Osteoblast (primary cell): ENCODE measurements around the gene VIT. TPM values are rescaled to one million over a fixed set of nuclear protein-coding genes. Genes with fewer than 3 reads are reported as not detected.

ENCODE experiments used
- DNase-seq: peaks from one replicate; pipeline ENCODE4 v3.0.0; 2011; ENCODE audit warnings: low spot score, mixed read lengths; ENCODE audit not compliant: insufficient read length; ENCODE audit errors: missing footprints
- H2AFZ ChIP-seq: 2 replicates; pipeline ENCODE4 v1.6.0; 2011; ENCODE audit warnings: mild to moderate bottlenecking, low read length
- H3K27ac ChIP-seq: 2 replicates; pipeline ENCODE4 v1.5.1; 2011; ENCODE audit warnings: mild to moderate bottlenecking, low read depth, low read length, moderate library complexity
- H3K27me3 ChIP-seq: 2 replicates; pipeline ENCODE4 v1.6.0; 2012; ENCODE audit warnings: mild to moderate bottlenecking, control low read depth, inconsistent platforms, low read length, moderate library complexity; ENCODE audit not compliant: insufficient read depth
- H3K36me3 ChIP-seq: 2 replicates; pipeline ENCODE4 v1.5.1; 2011; ENCODE audit warnings: mild to moderate bottlenecking, low read length, control low read depth, moderate library complexity; ENCODE audit not compliant: insufficient read depth
- H3K4me1 ChIP-seq: 2 replicates; pipeline ENCODE4 v1.5.1; 2011; ENCODE audit warnings: mild to moderate bottlenecking, low read length, control low read depth, moderate library complexity; ENCODE audit not compliant: insufficient read depth
- H3K4me2 ChIP-seq: 2 replicates; pipeline ENCODE4 v1.6.0; 2011; ENCODE audit warnings: mild to moderate bottlenecking, low read length; ENCODE audit not compliant: insufficient read depth
- H3K4me3 ChIP-seq: fragments of 200-600 bp; sonication (generic); 3 replicates; pipeline ENCODE4 v1.5.1; 2012; ENCODE audit warnings: mild to moderate bottlenecking, low read length, inconsistent platforms; ENCODE audit not compliant: insufficient read depth
- H3K79me2 ChIP-seq: 2 replicates; pipeline ENCODE4 v1.6.0; 2012; ENCODE audit warnings: mild to moderate bottlenecking, low read length, control low read depth, inconsistent platforms; ENCODE audit not compliant: insufficient read depth
- H3K9me3 ChIP-seq: 2 replicates; pipeline ENCODE4 v1.5.1; 2011; ENCODE audit warnings: low read depth, low read length, control low read depth
- H4K20me1 ChIP-seq: 2 replicates; pipeline ENCODE4 v1.6.0; 2012; ENCODE audit warnings: mild to moderate bottlenecking, low read length, control low read depth; ENCODE audit not compliant: insufficient read depth
- total RNA-seq: library from RNA; depleted of rRNA; stranded (reverse); fragments of >200 nt; gene quantifications from 2 replicates; pipeline ENCODE4 v1.2.3, GENCODE V29; 2012
- TF ChIP-seq, protein P1 (sequence below): IDR thresholded peaks from 2 replicates; pipeline ENCODE4 v1.5.1; 2011; ENCODE audit warnings: mild to moderate bottlenecking, low read depth, low read length, moderate library complexity; ENCODE audit errors: extremely low read depth

VIT gene
- total RNA-seq, 1 donor, result 31.1 TPM

DNA sequence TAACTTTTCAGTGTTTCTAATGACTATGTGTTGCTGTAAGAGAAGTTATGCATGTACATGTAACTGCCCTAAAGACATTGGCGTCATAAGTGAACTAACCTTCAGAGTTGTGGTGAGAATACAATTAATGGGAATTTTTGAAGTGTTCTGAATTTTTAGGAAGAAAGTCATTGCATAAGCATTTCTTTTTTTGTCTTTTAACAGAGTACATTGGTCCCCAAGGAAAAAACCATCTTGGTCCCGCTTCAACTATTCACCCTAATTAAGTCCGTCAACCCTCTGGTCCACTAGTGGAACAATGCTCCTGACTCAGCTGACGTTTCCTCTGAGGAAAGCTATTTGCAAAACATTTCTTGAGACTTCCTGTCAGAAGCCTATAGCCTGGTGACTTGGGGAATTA, 41.1 kb upstream of the VIT start:
- H3K27me3 ChIP-seq, result no peaks in the 10 kb centered on the region
- TF ChIP-seq, protein P1, sequence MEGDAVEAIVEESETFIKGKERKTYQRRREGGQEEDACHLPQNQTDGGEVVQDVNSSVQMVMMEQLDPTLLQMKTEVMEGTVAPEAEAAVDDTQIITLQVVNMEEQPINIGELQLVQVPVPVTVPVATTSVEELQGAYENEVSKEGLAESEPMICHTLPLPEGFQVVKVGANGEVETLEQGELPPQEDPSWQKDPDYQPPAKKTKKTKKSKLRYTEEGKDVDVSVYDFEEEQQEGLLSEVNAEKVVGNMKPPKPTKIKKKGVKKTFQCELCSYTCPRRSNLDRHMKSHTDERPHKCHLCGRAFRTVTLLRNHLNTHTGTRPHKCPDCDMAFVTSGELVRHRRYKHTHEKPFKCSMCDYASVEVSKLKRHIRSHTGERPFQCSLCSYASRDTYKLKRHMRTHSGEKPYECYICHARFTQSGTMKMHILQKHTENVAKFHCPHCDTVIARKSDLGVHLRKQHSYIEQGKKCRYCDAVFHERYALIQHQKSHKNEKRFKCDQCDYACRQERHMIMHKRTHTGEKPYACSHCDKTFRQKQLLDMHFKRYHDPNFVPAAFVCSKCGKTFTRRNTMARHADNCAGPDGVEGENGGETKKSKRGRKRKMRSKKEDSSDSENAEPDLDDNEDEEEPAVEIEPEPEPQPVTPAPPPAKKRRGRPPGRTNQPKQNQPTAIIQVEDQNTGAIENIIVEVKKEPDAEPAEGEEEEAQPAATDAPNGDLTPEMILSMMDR, result no peak
- H3K36me3 ChIP-seq, result no peaks in the 10 kb centered on the region
- H3K4me1 ChIP-seq, result peaks cover 28% of the 10 kb centered on the region
- no peaks in the 10 kb centered on the region for H3K9me3 ChIP-seq
- peak; percentile 77 for DNase-seq
- H2AFZ ChIP-seq, result no peak overlapping the region
- no peaks in the 10 kb centered on the region for H3K79me2 ChIP-seq
- H3K4me2 ChIP-seq, result peak overlapping the region; percentile 40
- H3K4me3 ChIP-seq, result no peak overlapping the region
- no peaks in the 10 kb centered on the region for H4K20me1 ChIP-seq
- H3K27ac ChIP-seq, result peak overlapping the region; percentile 90

DNA sequence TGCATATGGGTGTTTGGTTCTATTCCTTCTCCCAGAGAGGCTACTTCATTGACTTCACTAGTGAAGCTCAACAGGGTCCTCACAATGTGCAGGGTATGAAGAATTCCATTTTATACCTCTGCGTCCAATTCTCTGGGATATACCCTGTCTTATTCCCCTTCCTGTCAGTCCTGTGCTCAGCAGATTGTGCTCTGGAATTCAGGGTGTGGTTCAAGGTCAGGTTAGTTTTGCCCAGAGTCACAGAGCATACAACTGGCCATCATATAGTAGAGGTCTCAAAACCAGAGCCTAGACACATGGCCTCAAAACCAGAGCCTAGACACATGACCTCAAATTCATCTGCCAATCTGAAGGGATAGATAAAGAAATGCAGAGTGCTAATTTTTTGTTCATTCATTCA, 38.8 kb upstream of the VIT start:
- TF ChIP-seq, protein P1, result no peak
- H3K27me3 ChIP-seq, result no peaks in the 10 kb centered on the region

DNA sequence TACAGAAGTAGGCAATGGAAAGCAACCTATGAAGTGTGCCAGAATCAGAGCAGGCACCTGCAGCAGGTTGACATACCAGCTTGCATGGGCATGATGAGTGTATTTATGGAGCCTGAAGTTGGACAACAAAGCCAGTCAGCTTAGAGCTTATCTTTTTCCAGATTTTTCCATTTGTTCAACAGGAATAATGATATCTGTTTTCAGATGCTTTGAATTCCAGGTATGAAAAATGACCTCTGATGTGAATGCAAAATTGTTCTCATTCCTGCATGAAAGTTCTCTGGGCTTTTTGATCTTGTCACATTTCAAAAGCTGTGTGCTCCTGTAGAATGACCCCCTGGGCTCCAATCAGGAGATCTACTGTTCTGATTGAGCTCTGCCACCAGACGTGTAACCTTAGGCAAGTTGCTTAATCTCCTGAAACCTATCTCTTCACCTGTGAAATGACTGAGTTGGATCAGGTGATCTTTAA, 38.2 kb upstream of the VIT start:
- Histone ChIP-seq H3K4me2 (no peak overlapping the region), H4K20me1 (no peaks in the 10 kb centered on the region), H3K9me3 (no peaks in the 10 kb centered on the region), H2AFZ (no peak overlapping the region), H3K4me3 (no peak overlapping the region), H3K27ac (no peak overlapping the region), H3K79me2 (no peaks in the 10 kb centered on the region), H3K36me3 (no peaks in the 10 kb centered on the region), H3K27me3 (no peaks in the 10 kb centered on the region), H3K4me1 (peaks cover 30% of the 10 kb centered on the region)
- TF ChIP-seq, protein P1, result no peak
- DNase-seq, result no peak

More for the DNA sequence above, 38.8 kb upstream of the VIT start:
- Histone ChIP-seq H4K20me1 (no peaks in the 10 kb centered on the region), H3K79me2 (no peaks in the 10 kb centered on the region), H3K4me1 (peaks cover 28% of the 10 kb centered on the region), H3K4me3 (no peak overlapping the region), H3K4me2 (no peak overlapping the region), H3K27ac (no peak overlapping the region), H3K36me3 (no peaks in the 10 kb centered on the region), H2AFZ (no peak overlapping the region), H3K9me3 (no peaks in the 10 kb centered on the region)
- no peak for DNase-seq

DNA sequence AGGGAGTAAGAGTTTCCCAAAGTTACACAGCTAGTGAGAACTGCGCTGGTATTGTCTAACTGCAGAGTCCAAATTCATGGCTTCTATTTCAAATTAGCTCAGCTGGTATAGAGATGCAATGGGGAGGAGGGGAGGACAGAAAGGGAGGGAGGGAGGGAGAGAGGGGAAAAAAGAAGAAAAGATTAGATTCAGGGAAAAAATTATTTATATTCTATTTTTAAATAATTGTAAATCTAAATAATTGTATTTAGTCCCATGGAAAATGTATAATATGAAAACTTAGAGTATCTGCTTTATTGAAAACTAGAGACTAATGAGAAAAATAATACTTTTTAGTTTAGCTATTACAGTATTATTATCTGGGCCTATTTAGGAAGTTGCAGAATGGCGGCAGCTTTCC, 37.3 kb upstream of the VIT start:
- no peak for DNase-seq
- H2AFZ ChIP-seq, result no peak overlapping the region
- no peaks in the 10 kb centered on the region for H3K9me3 ChIP-seq
- H3K27me3 ChIP-seq, result no peaks in the 10 kb centered on the region
- TF ChIP-seq, protein P1, result no peak
- H3K4me2 ChIP-seq, result no peak overlapping the region
- no peaks in the 10 kb centered on the region for H3K36me3 ChIP-seq
- H3K79me2 ChIP-seq, result no peaks in the 10 kb centered on the region
- H3K4me3 ChIP-seq, result no peak overlapping the region
- H4K20me1 ChIP-seq, result no peaks in the 10 kb centered on the region
- H3K27ac ChIP-seq, result no peak overlapping the region
- peaks cover 34% of the 10 kb centered on the region for H3K4me1 ChIP-seq
